ENCODE measurements around the gene NGF.

NGF gene

DNA sequence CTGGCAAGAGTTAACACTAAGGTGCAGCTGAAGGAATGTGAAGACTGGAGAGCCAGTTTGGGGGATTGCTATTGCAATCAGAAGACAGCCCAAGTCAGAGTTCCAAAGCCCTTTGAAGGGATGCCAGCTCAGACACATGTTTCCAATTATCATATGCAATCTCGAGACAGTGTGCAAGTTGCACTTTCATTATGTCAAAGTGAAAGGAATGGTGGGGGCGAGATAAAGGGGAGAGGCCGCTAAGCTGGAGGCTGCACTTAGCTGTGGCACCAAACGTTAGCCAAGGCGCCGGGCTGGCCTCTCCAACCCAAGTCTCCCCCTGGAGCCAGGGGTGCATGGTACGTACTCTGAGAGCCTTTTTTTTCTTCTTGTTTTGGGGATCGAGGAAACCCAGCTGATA is 58.0 kb downstream of the NGF start:
- TF ChIP-seq, protein P1, sequence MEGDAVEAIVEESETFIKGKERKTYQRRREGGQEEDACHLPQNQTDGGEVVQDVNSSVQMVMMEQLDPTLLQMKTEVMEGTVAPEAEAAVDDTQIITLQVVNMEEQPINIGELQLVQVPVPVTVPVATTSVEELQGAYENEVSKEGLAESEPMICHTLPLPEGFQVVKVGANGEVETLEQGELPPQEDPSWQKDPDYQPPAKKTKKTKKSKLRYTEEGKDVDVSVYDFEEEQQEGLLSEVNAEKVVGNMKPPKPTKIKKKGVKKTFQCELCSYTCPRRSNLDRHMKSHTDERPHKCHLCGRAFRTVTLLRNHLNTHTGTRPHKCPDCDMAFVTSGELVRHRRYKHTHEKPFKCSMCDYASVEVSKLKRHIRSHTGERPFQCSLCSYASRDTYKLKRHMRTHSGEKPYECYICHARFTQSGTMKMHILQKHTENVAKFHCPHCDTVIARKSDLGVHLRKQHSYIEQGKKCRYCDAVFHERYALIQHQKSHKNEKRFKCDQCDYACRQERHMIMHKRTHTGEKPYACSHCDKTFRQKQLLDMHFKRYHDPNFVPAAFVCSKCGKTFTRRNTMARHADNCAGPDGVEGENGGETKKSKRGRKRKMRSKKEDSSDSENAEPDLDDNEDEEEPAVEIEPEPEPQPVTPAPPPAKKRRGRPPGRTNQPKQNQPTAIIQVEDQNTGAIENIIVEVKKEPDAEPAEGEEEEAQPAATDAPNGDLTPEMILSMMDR (conservative IDR thresholded peaks at IDR 0.05; ENCODE audit: control insufficient read depth, insufficient read depth, low read depth, low read length), result no peak
- peak overlapping the region; percentile 28 for H3K4me3 ChIP-seq (ENCODE audit: control insufficient read depth, low read depth, low read length)
- peak; percentile 95 for DNase-seq (ENCODE audit: low read depth)

DNA sequence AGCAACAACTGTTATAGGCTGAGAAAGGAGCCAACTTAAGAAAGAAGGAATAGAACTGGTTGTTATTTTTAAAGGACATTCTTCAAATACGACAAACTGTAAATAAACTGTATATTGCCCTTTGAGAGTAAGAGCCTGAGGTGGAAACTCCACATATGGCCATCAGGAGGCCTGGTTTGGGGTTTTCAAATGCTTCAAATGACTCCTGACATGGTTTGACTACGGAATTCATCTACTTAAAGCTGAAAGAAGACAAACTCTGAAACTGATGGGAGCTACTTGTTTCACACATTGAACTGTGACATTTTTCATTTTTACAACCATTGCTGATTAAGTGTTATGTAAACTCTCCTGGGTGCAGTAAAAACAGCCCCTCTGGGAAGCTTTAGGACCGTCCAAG is 59.8 kb downstream of the NGF start:
- no peak for DNase-seq (ENCODE audit: low read depth)
- no peak overlapping the region for H3K4me3 ChIP-seq (ENCODE audit: control insufficient read depth, low read depth, low read length)
- TF ChIP-seq, protein P1 (conservative IDR thresholded peaks at IDR 0.05; ENCODE audit: control insufficient read depth, insufficient read depth, low read depth, low read length), result no peak

DNA sequence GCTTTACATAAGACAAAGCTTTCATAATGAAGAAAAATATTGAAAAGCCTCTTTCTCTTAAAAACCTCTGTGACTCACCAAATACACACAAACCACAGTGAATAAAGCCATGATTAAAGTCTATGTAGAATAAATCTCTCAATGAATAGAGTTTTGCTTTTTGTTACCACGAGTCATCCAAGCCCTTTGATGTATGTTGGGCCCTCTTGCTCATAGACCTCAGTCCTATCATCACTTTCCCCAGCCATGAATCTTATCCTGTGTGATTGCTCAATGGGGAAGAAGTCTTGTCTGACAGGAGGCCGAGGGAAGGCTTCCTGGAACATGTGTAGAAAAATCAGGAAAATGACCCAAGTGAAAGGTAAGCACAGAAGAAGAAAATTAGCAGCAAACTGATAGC is 60.8 kb downstream of the NGF start:
- peak; percentile 97 for DNase-seq (ENCODE audit: low read depth)
- no peak overlapping the region for H3K4me3 ChIP-seq (ENCODE audit: control insufficient read depth, low read depth, low read length)
- TF ChIP-seq, protein P1 (conservative IDR thresholded peaks at IDR 0.05; ENCODE audit: control insufficient read depth, insufficient read depth, low read depth, low read length), result no peak

DNA sequence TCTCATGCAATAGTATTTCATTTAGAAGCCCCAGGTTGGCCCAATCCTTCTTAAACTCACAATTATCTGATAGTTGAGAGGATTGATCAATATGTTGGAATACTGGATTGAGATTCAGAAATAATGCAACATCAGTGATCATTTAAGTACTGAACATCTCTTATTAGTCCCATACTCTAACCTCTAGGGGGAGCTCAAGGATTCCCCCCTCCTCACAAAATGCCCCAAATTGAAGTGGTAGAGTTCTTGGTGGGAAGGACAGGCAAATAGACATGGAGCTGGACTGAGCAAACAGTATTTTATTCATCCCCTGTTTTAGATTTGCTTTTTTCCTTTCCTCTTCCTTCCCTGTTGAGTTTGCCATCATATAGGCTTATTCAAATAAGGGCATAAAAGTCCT is 62.8 kb downstream of the NGF start:
- TF ChIP-seq, protein P1 (conservative IDR thresholded peaks at IDR 0.05; ENCODE audit: control insufficient read depth, insufficient read depth, low read depth, low read length), result peak; percentile 60
- DNase-seq (ENCODE audit: low read depth), result peak; percentile 46
- no peak overlapping the region for H3K4me3 ChIP-seq (ENCODE audit: control insufficient read depth, low read depth, low read length)

DNA sequence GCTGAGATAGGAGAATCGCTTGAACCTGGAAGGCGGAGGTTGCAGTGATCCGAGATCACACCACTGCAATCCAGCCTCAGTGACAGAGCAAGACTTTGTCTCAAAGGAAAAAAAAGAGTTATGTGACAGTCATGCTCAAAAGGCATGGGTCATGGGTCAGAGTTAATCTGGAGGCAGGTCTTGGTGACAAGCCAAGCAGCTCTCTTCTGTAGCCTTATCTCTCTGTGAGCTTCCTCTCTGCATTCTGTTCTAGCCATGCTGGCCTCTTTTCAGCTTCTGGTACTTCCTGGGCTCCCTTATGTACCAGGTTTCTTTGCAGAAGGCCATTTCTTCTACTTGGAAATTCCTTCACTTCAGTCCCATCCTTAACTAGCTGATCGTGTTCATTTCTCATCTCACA is 63.6 kb downstream of the NGF start:
- DNase-seq (ENCODE audit: low read depth), result no peak
- no peak overlapping the region for H3K4me3 ChIP-seq (ENCODE audit: control insufficient read depth, low read depth, low read length)
- TF ChIP-seq, protein P1 (conservative IDR thresholded peaks at IDR 0.05; ENCODE audit: control insufficient read depth, insufficient read depth, low read depth, low read length), result no peak

DNA sequence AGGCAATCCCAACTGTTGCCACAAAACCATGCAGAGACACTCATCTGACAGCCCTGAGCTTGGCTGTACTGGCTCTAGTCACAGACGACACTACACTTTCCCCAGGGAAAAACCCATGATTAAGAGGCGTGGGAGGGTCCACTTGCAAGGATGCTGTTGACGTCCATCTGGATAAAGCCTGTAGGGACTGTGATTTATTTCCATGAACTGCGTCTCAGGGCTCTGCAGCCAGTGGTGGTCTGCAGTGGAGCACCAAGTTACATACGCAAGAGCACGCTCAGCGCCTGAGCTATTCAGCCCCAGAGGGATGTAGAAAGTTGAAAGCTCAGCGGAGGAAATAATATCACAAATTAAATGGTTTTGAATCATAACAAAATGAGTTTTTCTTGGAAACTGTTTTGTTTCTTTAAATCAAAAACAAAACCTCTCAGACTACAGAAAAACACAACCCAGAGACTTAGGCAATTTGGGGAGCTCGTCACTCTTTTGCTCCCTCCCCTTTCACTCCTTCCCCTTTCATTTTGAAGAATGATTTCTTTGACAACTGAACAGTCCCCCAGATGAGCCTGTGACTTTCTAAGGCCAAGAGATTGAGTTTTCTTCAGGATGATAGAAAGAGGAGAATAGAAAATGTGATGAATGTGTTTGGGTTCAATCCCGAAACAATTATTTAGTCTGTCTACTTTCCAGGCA is 71.2 kb downstream of the NGF start:
- H3K4me3 ChIP-seq (ENCODE audit: control insufficient read depth, low read depth, low read length), result no peak overlapping the region
- peak; percentile 82 for DNase-seq (ENCODE audit: low read depth)
- TF ChIP-seq, protein P1 (conservative IDR thresholded peaks at IDR 0.05; ENCODE audit: control insufficient read depth, insufficient read depth, low read depth, low read length), result no peak

DNA sequence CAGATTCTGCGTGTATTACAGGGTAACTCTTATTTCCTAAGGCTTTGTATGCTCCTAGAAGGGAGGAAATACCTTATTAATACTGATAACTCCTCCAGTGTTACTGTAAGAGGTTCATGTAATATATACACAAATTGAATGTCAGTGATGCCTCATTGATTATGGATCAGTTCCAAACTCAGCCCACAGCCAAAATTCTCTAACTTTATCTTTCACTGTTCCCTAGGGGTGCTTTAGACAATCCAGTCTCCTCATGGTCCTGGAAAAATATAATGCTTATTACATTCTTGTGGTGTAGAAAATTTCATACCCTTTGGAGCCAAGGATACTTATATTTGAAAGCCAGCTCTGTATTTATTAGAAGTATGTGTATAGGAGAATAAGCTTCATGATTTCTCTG is 73.0 kb downstream of the NGF start:
- no peak for DNase-seq (ENCODE audit: low read depth)
- H3K4me3 ChIP-seq (ENCODE audit: control insufficient read depth, low read depth, low read length), result no peak overlapping the region
- TF ChIP-seq, protein P1 (conservative IDR thresholded peaks at IDR 0.05; ENCODE audit: control insufficient read depth, insufficient read depth, low read depth, low read length), result no peak
